ENCODE measurements around the gene LY6G5B.
A peak's percentile ranks its signal among the peaks of the same experiment; 100 is the strongest.

LY6G5B gene

DNA sequence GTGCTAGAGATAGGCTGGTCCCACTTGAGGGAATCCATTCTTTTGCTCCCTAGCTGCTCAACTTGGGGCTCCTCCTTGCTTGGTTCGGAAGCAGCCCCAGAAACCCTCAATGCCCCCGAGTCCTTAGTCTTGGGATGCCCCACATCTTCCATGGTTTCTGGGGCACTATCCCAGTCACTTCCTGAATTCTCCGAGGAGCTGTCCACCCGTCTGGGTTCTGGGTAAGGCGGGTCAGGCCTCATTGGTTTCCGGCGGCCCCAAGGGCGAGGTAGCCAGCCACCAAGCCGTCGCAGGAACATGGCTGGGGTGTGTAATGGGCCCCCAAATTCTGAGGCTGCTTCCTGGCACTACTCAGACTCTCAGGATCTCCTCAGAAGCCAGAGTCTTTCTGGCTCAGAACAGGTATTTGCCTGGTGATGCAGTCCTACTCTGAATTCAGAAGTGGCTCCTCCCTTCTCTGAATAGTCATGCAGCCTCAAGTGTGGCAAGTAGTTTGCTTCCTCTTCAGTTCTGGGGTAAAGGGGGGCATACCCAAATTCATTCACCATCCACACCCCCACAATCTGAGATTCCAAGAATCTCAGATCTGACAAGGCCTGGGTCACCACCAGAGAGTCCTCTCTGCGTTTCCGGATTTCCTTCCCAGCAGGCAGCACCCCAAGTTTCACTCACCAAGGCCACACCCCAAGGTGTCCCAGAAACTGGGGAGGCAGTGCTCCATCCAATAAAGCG is 10.0 kb upstream of the LY6G5B start:
- H3K14ac ChIP-seq (ENCODE audit: low read length): peak overlapping the region; percentile 90
- peak overlapping the region; percentile 93 for H4K8ac ChIP-seq (ENCODE audit: low read depth, low read length)
- H3K27ac ChIP-seq (ENCODE audit: low read depth, low read length): peak overlapping the region; percentile 85

DNA sequence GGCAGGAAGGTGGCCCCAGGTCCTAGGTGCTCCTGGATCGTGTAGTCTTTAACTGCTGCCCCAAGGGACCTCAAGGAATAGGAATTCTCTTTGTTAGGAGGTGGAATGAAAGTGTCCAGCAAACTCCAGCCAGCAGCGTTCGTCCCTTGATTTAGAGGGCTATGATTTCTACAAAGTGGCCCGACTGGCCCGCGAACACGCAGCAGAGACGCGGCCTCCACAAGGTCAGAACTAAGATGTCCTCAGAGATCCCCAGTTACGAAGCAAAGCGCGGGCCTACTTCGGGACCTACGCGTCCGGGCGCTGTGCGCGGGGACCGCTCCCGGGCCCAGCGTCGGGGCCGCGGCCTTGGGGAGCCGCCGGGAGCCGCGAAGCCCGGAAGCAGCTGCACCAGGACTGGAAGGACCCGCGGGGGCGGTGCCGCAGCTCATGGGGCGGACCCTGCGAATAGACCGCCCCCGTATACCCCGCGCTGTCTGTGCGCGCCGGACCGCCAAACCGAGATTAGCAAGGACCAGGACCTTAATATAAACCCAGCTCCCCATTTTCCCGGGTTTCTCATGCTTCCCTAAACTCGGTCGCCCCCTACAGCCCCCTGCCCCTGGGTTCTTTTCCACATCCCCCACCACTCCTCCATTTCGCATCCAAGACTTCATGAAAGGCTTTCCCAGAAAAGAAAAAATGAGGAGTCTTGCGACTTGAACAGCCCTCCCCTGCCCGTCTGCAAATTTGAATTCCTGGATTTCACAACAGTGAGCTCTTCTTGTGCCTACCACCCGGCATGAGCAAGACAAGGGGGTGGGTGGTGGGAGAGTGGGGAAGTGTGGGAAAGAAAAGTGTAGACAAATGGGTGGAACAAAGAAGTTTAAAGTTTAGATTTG is 9.2 kb upstream of the LY6G5B start, which contains the start of gene C6orf47:
Gene C6orf47, minus strand, starts transcription at position 398 of the 881 bp plus-strand sequence. CDS start 831 bp downstream, outside the sequence.
- H2AFZ ChIP-seq (ENCODE audit: insufficient read depth, low read length, poor library complexity): peak within 1 kb of the TSS; percentile 46
- peak within 1 kb of the TSS; percentile 55 for H2BK5ac ChIP-seq (ENCODE audit: low read depth, low read length, poor library complexity)
- no peaks in the 10 kb centered on the region for H3K9me3 ChIP-seq (ENCODE audit: insufficient read depth, low read depth, low read length)
- peak within 1 kb of the TSS; percentile 90 for H3K14ac ChIP-seq (ENCODE audit: low read length)
- H3K18ac ChIP-seq (ENCODE audit: low read length): peak within 1 kb of the TSS; percentile 79
- peak within 1 kb of the TSS; percentile 75 for H2BK120ac ChIP-seq (ENCODE audit: insufficient read depth, low read length, poor library complexity)
- peak within 1 kb of the TSS; percentile 97 for H2AK5ac ChIP-seq (ENCODE audit: low read length)
- peak within 1 kb of the TSS; percentile 88 for H3K4me3 ChIP-seq (ENCODE audit: low read depth, low read length)
- H4K12ac ChIP-seq (ENCODE audit: low read depth, low read length): peak within 1 kb of the TSS; percentile 93
- peak within 1 kb of the TSS; percentile 85 for H3K27ac ChIP-seq (ENCODE audit: low read depth, low read length)
- peak within 1 kb of the TSS; percentile 93 for H3K9ac ChIP-seq (ENCODE audit: low read length)
- H3K4ac ChIP-seq (ENCODE audit: low read depth, low read length): peak within 1 kb of the TSS; percentile 71
- H4K91ac ChIP-seq (ENCODE audit: low read depth, low read length): peak within 1 kb of the TSS; percentile 74
- no CpG with 5 or more reads among the region's 52 CpGs for WGBS (ENCODE audit: extremely low coverage, insufficient coverage, insufficient read length)
- no peak within 1 kb of the TSS for H2BK12ac ChIP-seq (ENCODE audit: low read length)
- H3K79me1 ChIP-seq (ENCODE audit: low read length): peaks cover 20% of the 10 kb centered on the region
- peak within 1 kb of the TSS; percentile 84 for H3K4me2 ChIP-seq (ENCODE audit: low read length)
- H3K4me1 ChIP-seq (ENCODE audit: control insufficient read depth in 1 of 2, insufficient read depth in 2 of 2, low read length in 2 of 2): peaks cover 18 to 26% of the 10 kb centered on the region in 2 experiments
- H3K36me3 ChIP-seq (ENCODE audit: control insufficient read depth in 1 of 2, insufficient read depth in 2 of 2, low read length in 2 of 2): peaks cover 18 to 25% of the 10 kb centered on the region in 2 experiments
- H3K27me3 ChIP-seq (ENCODE audit: insufficient read depth, low read length): no peaks in the 10 kb centered on the region
- peak; percentile 69 to 73 for DNase-seq
- peaks cover 25% of the 10 kb centered on the region for H3K79me2 ChIP-seq (ENCODE audit: control insufficient read depth, insufficient read depth, low read length, poor library complexity)
- peak within 1 kb of the TSS; percentile 44 for H3K23ac ChIP-seq (ENCODE audit: low read length)
- H4K8ac ChIP-seq (ENCODE audit: low read depth, low read length): peak within 1 kb of the TSS; percentile 93

More for the DNA sequence above, 10.0 kb upstream of the LY6G5B start:
- peaks cover 13% of the 10 kb centered on the region for H3K79me1 ChIP-seq (ENCODE audit: low read length)
- peak overlapping the region; percentile 75 for H2BK120ac ChIP-seq (ENCODE audit: insufficient read depth, low read length, poor library complexity)
- WGBS (ENCODE audit: extremely low coverage, insufficient coverage, insufficient read length): no CpG with 5 or more reads among the region's 13 CpGs
- H2AK5ac ChIP-seq (ENCODE audit: low read length): peak overlapping the region; percentile 97
- H3K4me2 ChIP-seq (ENCODE audit: low read length): peak overlapping the region; percentile 84
- H3K79me2 ChIP-seq (ENCODE audit: control insufficient read depth, insufficient read depth, low read length, poor library complexity): peaks cover 20% of the 10 kb centered on the region
- no peaks in the 10 kb centered on the region for H3K9me3 ChIP-seq (ENCODE audit: insufficient read depth, low read depth, low read length)
- peaks cover 18 to 26% of the 10 kb centered on the region in 2 experiments for H3K4me1 ChIP-seq (ENCODE audit: control insufficient read depth in 1 of 2, insufficient read depth in 2 of 2, low read length in 2 of 2)
- peak overlapping the region; percentile 93 for H3K9ac ChIP-seq (ENCODE audit: low read length)
- DNase-seq: peak in 1 of 2 donors; percentile 25
- no peaks in the 10 kb centered on the region for H3K27me3 ChIP-seq (ENCODE audit: insufficient read depth, low read length)
- no peak overlapping the region for H2AFZ ChIP-seq (ENCODE audit: insufficient read depth, low read length, poor library complexity)
- H3K23ac ChIP-seq (ENCODE audit: low read length): peak overlapping the region; percentile 44
- no peak overlapping the region for H2BK12ac ChIP-seq (ENCODE audit: low read length)
- H3K4ac ChIP-seq (ENCODE audit: low read depth, low read length): peak overlapping the region; percentile 71
- peaks cover 18 to 25% of the 10 kb centered on the region in 2 experiments for H3K36me3 ChIP-seq (ENCODE audit: control insufficient read depth in 1 of 2, insufficient read depth in 2 of 2, low read length in 2 of 2)
- peak overlapping the region; percentile 79 for H3K18ac ChIP-seq (ENCODE audit: low read length)
- peak overlapping the region; percentile 93 for H4K12ac ChIP-seq (ENCODE audit: low read depth, low read length)
- peak overlapping the region; percentile 88 for H3K4me3 ChIP-seq (ENCODE audit: low read depth, low read length)
- H4K91ac ChIP-seq (ENCODE audit: low read depth, low read length): peak overlapping the region; percentile 74
- H2BK5ac ChIP-seq (ENCODE audit: low read depth, low read length, poor library complexity): peak overlapping the region; percentile 55

DNA sequence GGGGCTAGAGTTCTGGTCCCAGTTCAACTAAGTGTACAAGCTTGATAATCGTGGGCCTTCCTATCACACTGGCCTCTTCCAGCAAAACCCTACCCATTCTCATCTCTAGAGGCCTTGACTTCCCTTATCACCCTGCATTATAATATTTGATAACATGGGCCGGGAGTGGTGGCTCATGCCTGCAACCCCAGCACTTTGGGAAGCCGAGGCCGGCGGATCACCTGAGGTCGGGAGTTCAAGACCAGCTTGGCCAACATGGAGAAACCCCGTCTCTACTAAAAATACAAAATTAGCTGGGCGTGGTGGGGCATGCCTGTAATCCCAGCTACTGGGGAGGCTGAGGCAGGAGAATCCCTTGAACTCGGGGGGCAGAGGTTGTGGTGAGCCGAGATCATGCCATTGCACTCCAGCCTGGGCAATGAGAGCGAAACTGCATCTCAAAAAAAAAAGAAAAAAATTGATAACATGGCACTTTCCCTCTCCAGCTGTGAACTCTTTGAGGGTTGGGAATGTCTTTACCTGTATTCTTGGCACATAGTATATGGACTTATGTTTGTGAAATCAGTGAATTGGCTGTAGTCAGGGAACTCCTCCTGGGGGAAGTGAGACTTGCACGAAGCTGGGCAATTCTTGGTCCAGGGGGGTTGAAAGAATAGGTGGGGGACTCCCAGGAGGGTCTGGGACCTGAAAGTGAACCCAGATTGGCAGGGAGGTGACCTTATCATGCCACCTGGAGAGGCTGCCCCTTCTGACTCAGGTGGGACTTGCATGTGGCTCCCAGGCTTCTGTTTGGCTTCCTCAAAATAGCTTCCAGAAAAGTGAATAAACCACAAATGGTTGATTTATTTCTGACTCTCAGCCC is 8.3 kb upstream of the LY6G5B start:
- Histone ChIP-seq H3K27me3 (ENCODE audit: insufficient read depth, low read length) (no peaks in the 10 kb centered on the region), H3K4ac (ENCODE audit: low read depth, low read length) (no peak overlapping the region), H2BK5ac (ENCODE audit: low read depth, low read length, poor library complexity) (no peak overlapping the region), H3K4me3 (ENCODE audit: low read depth, low read length) (no peak overlapping the region), H3K9ac (ENCODE audit: low read length) (no peak overlapping the region), H3K79me1 (ENCODE audit: low read length) (peaks cover 25% of the 10 kb centered on the region), H4K91ac (ENCODE audit: low read depth, low read length) (no peak overlapping the region), H3K14ac (ENCODE audit: low read length) (no peak overlapping the region), H3K18ac (ENCODE audit: low read length) (no peak overlapping the region), H2BK12ac (ENCODE audit: low read length) (no peak overlapping the region), H3K36me3 (ENCODE audit: control insufficient read depth in 1 of 2, insufficient read depth in 2 of 2, low read length in 2 of 2) (peaks cover 15 to 23% of the 10 kb centered on the region in 2 experiments), H3K23ac (ENCODE audit: low read length) (no peak overlapping the region), H2BK120ac (ENCODE audit: insufficient read depth, low read length, poor library complexity) (no peak overlapping the region), H2AFZ (ENCODE audit: insufficient read depth, low read length, poor library complexity) (no peak overlapping the region), H3K9me3 (ENCODE audit: insufficient read depth, low read depth, low read length) (no peaks in the 10 kb centered on the region), H3K27ac (ENCODE audit: low read depth, low read length) (peak overlapping the region; percentile 20), H3K4me2 (ENCODE audit: low read length) (peak overlapping the region; percentile 84), H4K12ac (ENCODE audit: low read depth, low read length) (peak overlapping the region; percentile 23), H3K79me2 (ENCODE audit: control insufficient read depth, insufficient read depth, low read length, poor library complexity) (peaks cover 30% of the 10 kb centered on the region), H2AK5ac (ENCODE audit: low read length) (peak overlapping the region; percentile 35), H4K8ac (ENCODE audit: low read depth, low read length) (peak overlapping the region; percentile 63), H3K4me1 (ENCODE audit: control insufficient read depth in 1 of 2, insufficient read depth in 2 of 2, low read length in 2 of 2) (peaks cover 18 to 26% of the 10 kb centered on the region in 2 experiments)
- no peak for DNase-seq
- no CpG with 5 or more reads among the region's 12 CpGs for WGBS (ENCODE audit: extremely low coverage, insufficient coverage, insufficient read length)

Measured in trophoblast cell (in vitro differentiated cells and primary cell).